ENCODE measurements around the gene NDC80. TPM values are rescaled to one million over a fixed set of nuclear protein-coding genes. Genes with fewer than 3 reads are reported as not detected.

Gene NDC80
- total RNA-seq, 2 donors from 2014 or later, result 1.6 TPM; not detected in 1

DNA sequence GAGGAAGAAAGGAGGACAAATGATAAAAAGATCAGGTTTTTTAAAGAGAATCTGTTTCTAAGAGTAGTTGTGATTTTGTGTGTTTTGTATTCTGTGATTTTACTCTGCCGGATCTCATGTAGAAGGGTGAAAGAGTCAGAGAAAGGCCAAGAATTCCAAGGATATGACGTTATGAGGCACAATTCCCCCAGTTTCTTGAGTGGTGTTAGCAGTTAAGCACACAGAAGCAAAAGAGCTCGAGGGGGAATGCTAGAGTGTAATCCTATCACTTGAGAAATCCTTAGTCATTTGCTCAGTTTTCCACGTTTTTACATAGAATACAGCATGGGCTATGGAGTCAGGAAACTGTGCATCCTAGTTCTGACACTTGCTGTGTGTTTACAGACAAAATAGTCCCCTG, 34.9 kb upstream of the NDC80 start:
- Histone ChIP-seq H3K9me3 (no peaks in the 10 kb centered on the region), H3K27me3 (replicated peaks; ENCODE audit: insufficient read depth) (no peaks in the 10 kb centered on the region), H3K4me1 (ENCODE audit: control insufficient read depth in 1 of 2, low read depth in 2 of 2) (peaks cover 10 to 24% of the 10 kb centered on the region in 2 donors), H3K36me3 (no peaks in the 10 kb centered on the region), H3K27ac (peak overlapping the region; percentile 16 to 35), H3K4me3 (peak overlapping the region; percentile 17)
- TF ChIP-seq, protein P1, sequence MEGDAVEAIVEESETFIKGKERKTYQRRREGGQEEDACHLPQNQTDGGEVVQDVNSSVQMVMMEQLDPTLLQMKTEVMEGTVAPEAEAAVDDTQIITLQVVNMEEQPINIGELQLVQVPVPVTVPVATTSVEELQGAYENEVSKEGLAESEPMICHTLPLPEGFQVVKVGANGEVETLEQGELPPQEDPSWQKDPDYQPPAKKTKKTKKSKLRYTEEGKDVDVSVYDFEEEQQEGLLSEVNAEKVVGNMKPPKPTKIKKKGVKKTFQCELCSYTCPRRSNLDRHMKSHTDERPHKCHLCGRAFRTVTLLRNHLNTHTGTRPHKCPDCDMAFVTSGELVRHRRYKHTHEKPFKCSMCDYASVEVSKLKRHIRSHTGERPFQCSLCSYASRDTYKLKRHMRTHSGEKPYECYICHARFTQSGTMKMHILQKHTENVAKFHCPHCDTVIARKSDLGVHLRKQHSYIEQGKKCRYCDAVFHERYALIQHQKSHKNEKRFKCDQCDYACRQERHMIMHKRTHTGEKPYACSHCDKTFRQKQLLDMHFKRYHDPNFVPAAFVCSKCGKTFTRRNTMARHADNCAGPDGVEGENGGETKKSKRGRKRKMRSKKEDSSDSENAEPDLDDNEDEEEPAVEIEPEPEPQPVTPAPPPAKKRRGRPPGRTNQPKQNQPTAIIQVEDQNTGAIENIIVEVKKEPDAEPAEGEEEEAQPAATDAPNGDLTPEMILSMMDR (IDR thresholded peaks at IDR 0.05), result no peak
- ATAC-seq (ENCODE audit: insufficient number of reproducible peaks, low FRiP score, low read depth) (peak; percentile 76), DNase-seq (ENCODE audit: low spot score) (no peak)

DNA sequence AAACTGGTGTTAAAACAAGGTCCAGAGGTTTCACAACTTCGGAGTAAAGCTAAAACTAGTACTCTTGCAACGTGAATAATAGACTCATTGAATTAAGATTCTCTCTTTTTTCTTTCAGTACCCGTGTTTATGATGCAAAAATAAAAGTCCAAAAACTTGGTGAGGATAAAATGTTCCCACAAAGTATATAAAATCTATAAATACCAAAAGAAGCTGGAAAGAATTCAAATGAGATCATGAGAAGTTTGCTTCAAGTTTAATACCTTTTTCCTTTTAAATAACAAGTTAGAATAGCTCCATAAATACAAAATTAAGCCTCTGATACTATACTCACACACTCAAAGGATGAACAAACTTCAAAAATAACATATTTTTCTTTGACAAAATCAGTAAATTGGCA, 34.1 kb upstream of the NDC80 start:
- H3K27ac ChIP-seq, result peak overlapping the region in 1 of 2 donors; percentile 16
- H3K4me3 ChIP-seq, result no peak overlapping the region
- ATAC-seq (ENCODE audit: insufficient number of reproducible peaks, low FRiP score, low read depth) (no peak), DNase-seq (ENCODE audit: low spot score) (no peak)
- H3K4me1 ChIP-seq (ENCODE audit: control insufficient read depth in 1 of 2, low read depth in 2 of 2), result peaks cover 10 to 24% of the 10 kb centered on the region in 2 donors
- H3K9me3 ChIP-seq, result no peaks in the 10 kb centered on the region
- no peaks in the 10 kb centered on the region for H3K27me3 ChIP-seq (replicated peaks; ENCODE audit: insufficient read depth)
- TF ChIP-seq, protein P1 (IDR thresholded peaks at IDR 0.05), result no peak
- no peaks in the 10 kb centered on the region for H3K36me3 ChIP-seq

DNA sequence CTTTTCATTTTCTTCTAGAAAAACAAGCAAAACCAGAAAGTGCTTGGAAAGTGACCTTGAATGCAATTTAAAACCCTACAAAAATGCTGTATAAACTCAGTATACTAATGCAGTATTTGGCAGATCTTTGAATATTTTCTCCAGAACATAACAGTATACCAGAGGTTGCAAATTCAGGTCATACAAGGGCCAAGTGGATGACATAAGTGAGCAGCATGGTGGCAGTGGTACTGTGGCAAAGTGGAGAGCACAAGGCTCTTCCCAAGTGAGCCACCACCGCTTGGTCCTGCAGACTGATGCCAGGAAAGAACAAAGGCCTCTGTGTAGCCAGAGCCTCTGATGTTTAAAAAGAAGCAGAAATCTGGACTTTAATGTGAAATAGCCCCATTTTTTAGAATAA, 33.1 kb upstream of the NDC80 start:
- no peak for ATAC-seq (ENCODE audit: insufficient number of reproducible peaks, low FRiP score, low read depth)
- H3K27ac ChIP-seq, result no peak overlapping the region

DNA sequence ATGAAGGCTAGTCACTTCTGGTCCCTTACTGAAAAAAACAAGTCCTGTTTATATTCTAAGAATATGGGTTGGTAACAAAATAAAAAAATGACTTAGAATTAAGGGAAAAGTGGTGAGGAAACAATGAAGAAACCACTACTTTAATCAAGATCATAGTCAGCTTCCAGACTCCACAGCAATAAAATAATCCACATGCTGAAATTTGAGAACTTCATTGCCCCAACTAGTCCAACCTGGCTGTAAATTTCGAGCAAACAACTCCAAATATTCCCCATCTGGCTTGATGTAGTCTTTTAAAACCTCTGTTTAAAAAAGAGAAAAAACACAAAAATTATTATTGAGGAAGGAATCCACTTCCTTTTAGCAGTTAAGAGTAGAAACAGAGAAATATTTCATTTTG, 32.5 kb upstream of the NDC80 start:
- Histone ChIP-seq H3K27me3 (replicated peaks; ENCODE audit: insufficient read depth) (no peaks in the 10 kb centered on the region), H3K9me3 (no peaks in the 10 kb centered on the region), H3K36me3 (no peaks in the 10 kb centered on the region), H3K27ac (no peak overlapping the region), H3K4me1 (ENCODE audit: control insufficient read depth in 1 of 2, low read depth in 2 of 2) (peaks cover 10 to 24% of the 10 kb centered on the region in 2 donors), H3K4me3 (no peak overlapping the region)
- DNase-seq (ENCODE audit: low spot score) (no peak), ATAC-seq (ENCODE audit: insufficient number of reproducible peaks, low FRiP score, low read depth) (no peak)
- TF ChIP-seq, protein P1 (IDR thresholded peaks at IDR 0.05), result no peak

More for the DNA sequence above, 33.1 kb upstream of the NDC80 start:
- no peak overlapping the region for H3K4me3 ChIP-seq
- DNase-seq (ENCODE audit: low spot score), result no peak
- no peaks in the 10 kb centered on the region for H3K36me3 ChIP-seq
- H3K4me1 ChIP-seq (ENCODE audit: control insufficient read depth in 1 of 2, low read depth in 2 of 2), result peaks cover 10 to 24% of the 10 kb centered on the region in 2 donors
- no peaks in the 10 kb centered on the region for H3K27me3 ChIP-seq (replicated peaks; ENCODE audit: insufficient read depth)
- TF ChIP-seq, protein P1 (IDR thresholded peaks at IDR 0.05), result no peak
- no peaks in the 10 kb centered on the region for H3K9me3 ChIP-seq

DNA sequence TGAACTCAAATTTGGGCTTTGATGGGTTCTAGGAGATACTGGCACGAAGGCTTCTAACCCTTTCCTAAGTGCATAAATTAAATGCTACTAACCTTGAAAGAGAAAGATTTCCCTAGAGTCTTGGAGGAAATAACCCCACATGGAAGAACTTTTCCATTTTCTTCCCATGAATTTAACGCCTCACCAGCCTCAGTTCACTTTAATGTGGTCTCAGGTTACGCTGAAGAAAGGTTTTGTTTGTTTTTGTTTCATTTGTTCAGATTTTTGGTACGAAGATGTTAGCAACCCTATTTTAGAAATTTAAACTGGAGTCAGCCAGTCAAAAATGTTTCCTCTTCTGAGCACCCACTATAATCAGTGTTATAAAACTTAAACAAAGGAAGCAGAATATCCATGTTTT, 30.8 kb upstream of the NDC80 start:
- TF ChIP-seq, protein P1 (IDR thresholded peaks at IDR 0.05), result no peak
- no peaks in the 10 kb centered on the region for H3K27me3 ChIP-seq (replicated peaks; ENCODE audit: insufficient read depth)
- ATAC-seq (ENCODE audit: insufficient number of reproducible peaks, low FRiP score, low read depth) (no peak), DNase-seq (ENCODE audit: low spot score) (no peak)
- H3K36me3 ChIP-seq, result no peaks in the 10 kb centered on the region
- no peak overlapping the region for H3K27ac ChIP-seq
- H3K4me1 ChIP-seq (ENCODE audit: control insufficient read depth in 1 of 2, low read depth in 2 of 2), result peaks cover 9 to 22% of the 10 kb centered on the region in 2 donors
- H3K4me3 ChIP-seq, result no peak overlapping the region
- no peaks in the 10 kb centered on the region for H3K9me3 ChIP-seq
